Endothelial cell of umbilical vein (primary cell): ENCODE results near the gene SRGAP1.
A peak's percentile ranks its signal among the peaks of the same experiment; 100 is the strongest.

ENCODE experiments used
- EZH2 ChIP-seq: IDR thresholded peaks from 2 replicates; pipeline ENCODE4 v1.6.1; 2012; ENCODE audit warnings: borderline replicate concordance, low read depth, mild to moderate bottlenecking, moderate library complexity, low read length, inconsistent platforms; ENCODE audit not compliant: severe bottlenecking
- JUN ChIP-seq: IDR thresholded peaks from 2 replicates; pipeline ENCODE4 v1.6.1; 2011; ENCODE audit warnings: borderline replicate concordance, low read depth; ENCODE audit not compliant: insufficient read length, insufficient read depth
- POLR2A ChIP-seq: IDR thresholded peaks from 2 replicates; pipeline ENCODE4 v1.6.1; 2012; ENCODE audit warnings: low read depth, mild to moderate bottlenecking, control low read depth, low read length
- POLR2AphosphoS5 ChIP-seq: IDR thresholded peaks from 2 replicates; pipeline ENCODE4 v1.6.1; 2012; ENCODE audit warnings: low read depth, mild to moderate bottlenecking, control low read depth, low read length, moderate library complexity; ENCODE audit not compliant: insufficient read depth
- TF ChIP-seq, protein P1 (sequence below), 2 donors: IDR thresholded peaks; 1 replicate in 1 of 2; 2 replicates in 1 of 2; pipeline ENCODE4 v1.5.1; 2011; ENCODE audit warnings: low read length in 2 of 2, mild to moderate bottlenecking in 2 of 2, moderate library complexity in 2 of 2, control low read depth in 1 of 2, inconsistent platforms in 1 of 2, low read depth in 1 of 2; ENCODE audit not compliant: insufficient read depth in 1 of 2; ENCODE audit errors: extremely low read depth in 1 of 2

DNA sequence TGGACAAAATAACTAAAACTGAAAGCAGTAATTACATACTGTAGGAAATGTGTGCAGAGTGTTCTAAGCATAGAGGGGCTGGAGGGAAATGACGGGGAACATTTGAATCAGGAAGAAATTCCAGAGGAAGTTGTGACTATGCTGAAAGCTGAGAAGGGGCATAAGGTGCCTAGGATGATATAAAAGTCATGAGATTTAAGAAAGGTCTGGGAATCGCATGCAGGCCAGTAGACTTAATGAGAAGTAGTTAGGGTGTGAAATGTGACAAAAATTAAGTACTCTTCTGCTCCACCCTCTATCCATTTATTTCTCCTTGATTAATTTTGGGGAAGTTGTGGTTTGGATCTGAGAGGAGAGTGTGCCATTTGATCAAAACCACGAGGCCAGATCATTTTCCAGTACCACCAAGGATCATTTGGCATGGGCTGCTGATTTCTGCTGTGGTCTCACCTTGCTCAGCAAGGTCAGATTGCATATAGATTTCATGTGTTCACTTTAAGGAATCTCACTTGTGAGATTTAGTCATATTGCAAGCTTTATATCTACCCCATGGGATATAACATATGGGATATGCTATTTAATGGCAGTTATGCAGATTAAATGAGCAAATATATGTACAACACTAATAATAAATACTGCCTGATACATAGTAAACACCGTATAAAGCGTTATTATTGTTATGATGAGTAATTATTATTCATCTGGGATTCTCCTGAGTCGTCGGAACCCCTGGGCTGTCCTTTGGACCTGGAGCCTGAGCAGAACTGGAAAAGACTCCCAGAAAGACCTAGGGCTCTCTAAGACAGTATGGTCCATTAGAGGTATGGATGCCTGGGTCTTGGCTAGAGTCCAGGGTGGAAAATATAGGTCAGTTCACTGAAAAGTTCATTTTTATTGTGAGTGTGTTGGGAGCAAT, 72.3 kb downstream of the SRGAP1 start:
- TF ChIP-seq EZH2 (no peak), JUN (peak; percentile 66), POLR2A (no peak), POLR2AphosphoS5 (no peak)
- TF ChIP-seq, protein P1, sequence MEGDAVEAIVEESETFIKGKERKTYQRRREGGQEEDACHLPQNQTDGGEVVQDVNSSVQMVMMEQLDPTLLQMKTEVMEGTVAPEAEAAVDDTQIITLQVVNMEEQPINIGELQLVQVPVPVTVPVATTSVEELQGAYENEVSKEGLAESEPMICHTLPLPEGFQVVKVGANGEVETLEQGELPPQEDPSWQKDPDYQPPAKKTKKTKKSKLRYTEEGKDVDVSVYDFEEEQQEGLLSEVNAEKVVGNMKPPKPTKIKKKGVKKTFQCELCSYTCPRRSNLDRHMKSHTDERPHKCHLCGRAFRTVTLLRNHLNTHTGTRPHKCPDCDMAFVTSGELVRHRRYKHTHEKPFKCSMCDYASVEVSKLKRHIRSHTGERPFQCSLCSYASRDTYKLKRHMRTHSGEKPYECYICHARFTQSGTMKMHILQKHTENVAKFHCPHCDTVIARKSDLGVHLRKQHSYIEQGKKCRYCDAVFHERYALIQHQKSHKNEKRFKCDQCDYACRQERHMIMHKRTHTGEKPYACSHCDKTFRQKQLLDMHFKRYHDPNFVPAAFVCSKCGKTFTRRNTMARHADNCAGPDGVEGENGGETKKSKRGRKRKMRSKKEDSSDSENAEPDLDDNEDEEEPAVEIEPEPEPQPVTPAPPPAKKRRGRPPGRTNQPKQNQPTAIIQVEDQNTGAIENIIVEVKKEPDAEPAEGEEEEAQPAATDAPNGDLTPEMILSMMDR (IDR thresholded peaks at IDR 0.05; ENCODE audit: extremely low read depth in 1 of 2, insufficient read depth in 1 of 2, low read depth in 1 of 2, low read length in 2 of 2): no peak
